Left lung (tissue), 10 donors: ENCODE data around the gene NCCRP1. TPM values are rescaled to one million over a fixed set of nuclear protein-coding genes. Genes with fewer than 3 reads are reported as not detected.

Experiments
- ATAC-seq: fragments of 200-7000 bp; cut with Tn5 transposase; one replicate; pipeline ENCODE4 v1.9.1; 2020; ENCODE audit warnings: moderate library complexity
- DNase-seq, 4 donors: peaks; one replicate each; pipeline ENCODE4 v3.0.0-alpha.2; 2013 to 2020
- H3K27ac ChIP-seq, 2 donors: fragments of 200-600 bp; sonication (generic) in 1 of 2; one replicate each; pipeline versions ENCODE4 v1.5.0 to v1.8.0; 2020 to 2021
- H3K27me3 ChIP-seq, 2 donors: fragments of 200-600 bp; sonication (generic) in 1 of 2; one replicate each; pipeline versions ENCODE4 v1.5.0 to v1.8.0; 2020 to 2021
- H3K36me3 ChIP-seq, 2 donors: fragments of 200-600 bp; sonication (generic) in 1 of 2; one replicate each; pipeline versions ENCODE4 v1.5.0 to v1.8.0; 2020 to 2021
- H3K4me1 ChIP-seq, 2 donors: fragments of 200-600 bp; one replicate each; pipeline ENCODE4 v1.8.0; 2021
- H3K4me3 ChIP-seq, 2 donors: fragments of 200-600 bp; sonication (generic) in 1 of 2; one replicate each; pipeline versions ENCODE4 v1.5.0 to v1.8.0; 2020 to 2021; ENCODE audit warnings: mild to moderate bottlenecking in 1 of 2
- H3K9me3 ChIP-seq, 2 donors: fragments of 200-600 bp; sonication (generic) in 1 of 2; one replicate each; pipeline versions ENCODE4 v1.5.0 to v1.8.0; 2020 to 2021
- intact Hi-C, 2 donors: fragments of 100-400 bp; cut with DNase I; formaldehyde crosslinking; loops; one replicate each; pipeline versions ENCODE4 v1.11.2 to v1.14.2; 2022
- polyA plus RNA-seq, 6 donors: library from polyadenylated mRNA; unstranded; fragments of 120-200 nt; gene quantifications; one replicate each; pipeline ENCODE4 v1.2.1, GENCODE V29; 2013; ENCODE audit not compliant: insufficient read length in 6 of 6
- total RNA-seq, 2 donors: library from RNA; stranded (reverse); fragmentation: NEBNext Ultra II Directional; extraction: Animal tissue kit (Norgen Biotek cat#: 25700); gene quantifications; one replicate each; pipeline ENCODE4 v1.2.1, GENCODE V29; 2021
- TF ChIP-seq, protein P1 (sequence below), 2 donors: fragments of 200-600 bp; sonication (generic) in 1 of 2; IDR thresholded peaks; one replicate each; pipeline versions ENCODE4 v1.5.0 to v1.8.0; 2021; ENCODE audit warnings: antibody characterized with exemption in 2 of 2
- donor health status: DM: no; HTN: yes; CAD: no.
- donor health status: DM: no; HTN: no; CAD: no.

The NCCRP1 gene
- total and polyA plus RNA-seq, 8 donors, result 0.17 to 0.30 (median 0.22) TPM; not detected in 2

DNA sequence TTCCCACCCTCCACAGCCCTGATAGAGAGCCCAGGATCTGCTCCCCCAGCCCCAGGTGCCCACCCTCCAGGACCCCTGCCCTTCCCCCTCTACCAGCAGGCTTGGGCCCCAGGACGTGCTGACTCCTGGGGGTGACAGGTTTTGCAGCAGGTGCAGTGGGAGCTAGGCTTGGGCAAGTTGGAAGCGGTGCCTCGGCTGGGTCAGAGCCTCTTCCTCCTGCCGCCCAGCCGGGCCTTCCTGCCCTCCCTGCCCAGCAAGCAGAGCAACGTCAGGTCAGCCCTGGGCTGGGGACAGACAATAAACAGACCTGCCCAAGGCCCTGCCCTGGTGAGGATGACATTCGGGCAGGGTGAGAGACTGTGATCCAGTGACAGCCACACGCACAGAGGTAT is 9.2 kb upstream of the NCCRP1 start:
- H3K9me3 ChIP-seq, result no peaks in the 10 kb centered on the region
- DNase-seq (no peak), ATAC-seq (no peak)
- no peak overlapping the region for H3K27ac ChIP-seq
- TF ChIP-seq, protein P1, sequence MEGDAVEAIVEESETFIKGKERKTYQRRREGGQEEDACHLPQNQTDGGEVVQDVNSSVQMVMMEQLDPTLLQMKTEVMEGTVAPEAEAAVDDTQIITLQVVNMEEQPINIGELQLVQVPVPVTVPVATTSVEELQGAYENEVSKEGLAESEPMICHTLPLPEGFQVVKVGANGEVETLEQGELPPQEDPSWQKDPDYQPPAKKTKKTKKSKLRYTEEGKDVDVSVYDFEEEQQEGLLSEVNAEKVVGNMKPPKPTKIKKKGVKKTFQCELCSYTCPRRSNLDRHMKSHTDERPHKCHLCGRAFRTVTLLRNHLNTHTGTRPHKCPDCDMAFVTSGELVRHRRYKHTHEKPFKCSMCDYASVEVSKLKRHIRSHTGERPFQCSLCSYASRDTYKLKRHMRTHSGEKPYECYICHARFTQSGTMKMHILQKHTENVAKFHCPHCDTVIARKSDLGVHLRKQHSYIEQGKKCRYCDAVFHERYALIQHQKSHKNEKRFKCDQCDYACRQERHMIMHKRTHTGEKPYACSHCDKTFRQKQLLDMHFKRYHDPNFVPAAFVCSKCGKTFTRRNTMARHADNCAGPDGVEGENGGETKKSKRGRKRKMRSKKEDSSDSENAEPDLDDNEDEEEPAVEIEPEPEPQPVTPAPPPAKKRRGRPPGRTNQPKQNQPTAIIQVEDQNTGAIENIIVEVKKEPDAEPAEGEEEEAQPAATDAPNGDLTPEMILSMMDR (IDR thresholded peaks at IDR 0.05), result peak; percentile 15 to 47
- H3K27me3 ChIP-seq, result peaks cover 3 to 17% of the 10 kb centered on the region in 2 donors
- intact Hi-C loops, result loop anchor here in 1 of 2 donors (5.0 kb wide), 1 partner anchor 65 kb away; no protein-coding TSS in a partner anchor
- no peaks in the 10 kb centered on the region for H3K36me3 ChIP-seq
- no peaks in the 10 kb centered on the region for H3K4me1 ChIP-seq
- H3K4me3 ChIP-seq, result no peak overlapping the region

DNA sequence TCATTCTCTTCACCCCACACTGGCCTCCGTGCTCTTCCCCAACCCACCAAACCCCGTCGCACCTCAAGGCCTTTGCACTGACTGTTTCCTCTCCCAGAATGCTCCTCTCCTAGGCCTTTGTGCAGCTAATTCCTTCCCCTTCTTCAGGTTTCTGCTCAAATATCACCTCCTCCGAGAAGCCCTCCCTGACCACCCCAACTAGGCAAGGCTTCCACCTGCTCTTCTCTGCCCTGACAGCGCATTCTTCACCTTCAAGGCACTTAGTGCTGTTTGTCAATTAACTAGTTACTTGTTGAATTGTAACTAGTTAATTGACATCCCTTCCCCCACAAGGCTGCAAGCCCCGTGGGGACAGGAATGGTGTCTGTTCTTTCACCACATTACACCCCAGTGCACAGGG is 7.8 kb upstream of the NCCRP1 start:
- Histone ChIP-seq H3K4me1 (no peaks in the 10 kb centered on the region), H3K27ac (no peak overlapping the region), H3K27me3 (peaks cover 3 to 24% of the 10 kb centered on the region in 2 donors), H3K9me3 (no peaks in the 10 kb centered on the region), H3K36me3 (no peaks in the 10 kb centered on the region), H3K4me3 (no peak overlapping the region)
- no peak for ATAC-seq
- no peak for DNase-seq
- TF ChIP-seq, protein P1 (IDR thresholded peaks at IDR 0.05), result no peak
- intact Hi-C loops, result loop anchor here in 1 of 2 donors (5.0 kb wide), 1 partner anchor 67 kb away; no protein-coding TSS in a partner anchor

DNA sequence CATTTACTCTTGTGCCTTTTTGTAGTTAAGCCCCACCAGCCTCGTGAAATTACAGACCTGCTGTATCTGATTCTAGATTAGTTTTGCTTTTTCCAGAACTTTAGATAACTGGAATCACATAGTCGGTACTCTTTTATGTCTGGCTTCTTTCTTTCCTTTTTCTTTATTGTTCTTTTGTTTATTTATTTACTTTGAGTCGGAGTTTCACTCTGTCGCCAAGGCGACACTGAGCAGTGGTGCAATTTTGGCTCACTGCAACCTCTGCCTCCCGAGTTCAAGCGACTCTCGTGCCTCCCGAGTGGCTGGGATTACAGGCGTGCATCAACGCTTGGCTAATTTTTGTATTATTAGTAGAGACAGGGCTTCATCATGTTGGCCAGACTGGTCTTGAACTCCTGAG is 6.0 kb upstream of the NCCRP1 start:
- intact Hi-C loops, result no loop called here
- DNase-seq (no peak), ATAC-seq (no peak)
- Histone ChIP-seq H3K36me3 (no peaks in the 10 kb centered on the region), H3K27me3 (peaks cover 4 to 42% of the 10 kb centered on the region in 2 donors), H3K4me1 (no peaks in the 10 kb centered on the region), H3K4me3 (no peak overlapping the region), H3K27ac (no peak overlapping the region), H3K9me3 (no peaks in the 10 kb centered on the region)
- TF ChIP-seq, protein P1 (IDR thresholded peaks at IDR 0.05), result no peak

DNA sequence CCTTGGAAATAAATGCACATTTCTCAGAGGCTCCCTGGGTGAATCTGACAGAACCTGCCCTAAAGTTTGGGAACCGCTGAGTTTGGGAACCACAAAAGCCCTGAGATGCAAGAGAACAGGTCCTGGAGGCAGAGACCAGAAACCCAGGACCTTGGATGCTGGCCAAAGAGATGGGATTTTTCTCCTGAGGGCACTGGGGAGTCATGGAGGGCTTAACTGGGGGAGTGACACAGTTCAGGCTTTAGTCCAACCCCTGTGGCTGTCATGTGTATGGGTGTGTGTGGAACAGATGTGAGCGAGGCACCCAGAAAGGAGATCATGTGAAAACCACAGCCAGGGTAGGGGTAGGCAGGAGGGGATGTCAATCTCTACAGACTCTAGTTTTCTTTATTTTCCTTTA is 3.9 kb upstream of the NCCRP1 start:
- intact Hi-C loops, result no loop called here
- DNase-seq (no peak), ATAC-seq (no peak)
- no peak overlapping the region for H3K4me3 ChIP-seq
- no peak overlapping the region for H3K27ac ChIP-seq
- TF ChIP-seq, protein P1 (IDR thresholded peaks at IDR 0.05), result no peak
- no peaks in the 10 kb centered on the region for H3K36me3 ChIP-seq
- peaks cover 19 to 62% of the 10 kb centered on the region in 2 donors for H3K27me3 ChIP-seq
- peaks cover 0 to 5% of the 10 kb centered on the region in 2 donors for H3K4me1 ChIP-seq
- H3K9me3 ChIP-seq, result no peaks in the 10 kb centered on the region

DNA sequence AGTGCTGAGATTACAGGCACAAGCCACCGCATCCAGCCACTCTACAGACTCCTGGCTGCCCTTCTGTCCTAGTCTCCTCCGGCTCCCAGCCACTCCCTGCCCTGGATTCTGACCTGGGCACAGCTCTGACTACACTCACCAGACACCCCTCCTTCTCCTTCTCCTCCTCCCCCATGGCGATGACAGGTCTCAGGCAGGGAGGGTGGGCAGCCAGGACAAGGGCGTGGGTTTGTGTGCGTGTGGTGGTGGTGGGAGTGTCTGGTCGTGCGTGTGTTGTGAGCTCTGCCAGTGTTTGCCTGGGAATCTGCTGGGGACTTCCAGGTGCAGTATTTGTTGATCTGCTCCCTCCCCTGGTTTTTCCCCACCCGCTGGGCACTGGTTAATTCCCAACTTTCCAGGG is 3.0 kb upstream of the NCCRP1 start:
- H3K36me3 ChIP-seq, result no peaks in the 10 kb centered on the region
- no peak overlapping the region for H3K27ac ChIP-seq
- H3K9me3 ChIP-seq, result no peaks in the 10 kb centered on the region
- intact Hi-C loops, result no loop called here
- peaks cover 0 to 5% of the 10 kb centered on the region in 2 donors for H3K4me1 ChIP-seq
- DNase-seq, result no peak
- no peak overlapping the region for H3K4me3 ChIP-seq
- TF ChIP-seq, protein P1 (IDR thresholded peaks at IDR 0.05), result no peak
- peak; percentile 40 for ATAC-seq
- H3K27me3 ChIP-seq, result peaks cover 27 to 67% of the 10 kb centered on the region in 2 donors
